ENCODE data around the gene MARK2.

DNA sequence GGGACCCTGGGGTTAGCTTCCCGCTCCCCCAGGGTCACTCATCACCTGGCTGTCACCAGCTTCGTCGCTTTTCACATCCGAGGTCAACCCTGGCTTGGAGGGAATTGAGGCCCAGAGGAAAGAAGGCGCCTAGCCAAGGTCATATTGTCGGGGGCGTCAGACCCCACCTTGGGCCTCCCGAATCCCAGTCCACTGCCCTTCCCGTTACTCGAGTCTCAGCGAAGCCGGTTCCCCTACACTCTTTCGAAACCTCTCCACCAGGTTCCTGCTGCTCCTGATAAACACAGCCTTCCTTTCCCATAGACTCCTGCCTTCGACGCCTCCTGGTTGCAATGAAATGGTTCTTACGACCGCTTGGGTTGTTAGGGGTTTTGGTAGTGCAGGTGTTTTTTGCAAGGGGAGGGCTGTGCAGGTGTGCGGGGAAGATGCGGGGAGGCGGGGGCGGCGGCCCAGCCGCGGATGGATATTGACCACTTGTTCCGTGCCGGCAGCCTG, 100.5 kb downstream of the MARK2 start:
- TF ChIP-seq, protein P1, sequence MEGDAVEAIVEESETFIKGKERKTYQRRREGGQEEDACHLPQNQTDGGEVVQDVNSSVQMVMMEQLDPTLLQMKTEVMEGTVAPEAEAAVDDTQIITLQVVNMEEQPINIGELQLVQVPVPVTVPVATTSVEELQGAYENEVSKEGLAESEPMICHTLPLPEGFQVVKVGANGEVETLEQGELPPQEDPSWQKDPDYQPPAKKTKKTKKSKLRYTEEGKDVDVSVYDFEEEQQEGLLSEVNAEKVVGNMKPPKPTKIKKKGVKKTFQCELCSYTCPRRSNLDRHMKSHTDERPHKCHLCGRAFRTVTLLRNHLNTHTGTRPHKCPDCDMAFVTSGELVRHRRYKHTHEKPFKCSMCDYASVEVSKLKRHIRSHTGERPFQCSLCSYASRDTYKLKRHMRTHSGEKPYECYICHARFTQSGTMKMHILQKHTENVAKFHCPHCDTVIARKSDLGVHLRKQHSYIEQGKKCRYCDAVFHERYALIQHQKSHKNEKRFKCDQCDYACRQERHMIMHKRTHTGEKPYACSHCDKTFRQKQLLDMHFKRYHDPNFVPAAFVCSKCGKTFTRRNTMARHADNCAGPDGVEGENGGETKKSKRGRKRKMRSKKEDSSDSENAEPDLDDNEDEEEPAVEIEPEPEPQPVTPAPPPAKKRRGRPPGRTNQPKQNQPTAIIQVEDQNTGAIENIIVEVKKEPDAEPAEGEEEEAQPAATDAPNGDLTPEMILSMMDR (IDR thresholded peaks at IDR 0.05), result no peak
- no peak for TF ChIP-seq POLR2A (IDR thresholded peaks at IDR 0.05)
